DOHH2 (cell line): Measurements from ENCODE around the gene NEDD4L.

Experiments
- CTCF ChIP-seq: fragments of 200-600 bp; sonication (generic); IDR thresholded peaks from one replicate; pipeline ENCODE4 v1.5.1; 2014; ENCODE audit warnings: antibody characterized with exemption, mild to moderate bottlenecking, low read depth, low read length; ENCODE audit not compliant: poor library complexity, severe bottlenecking
- EZH2phosphoT487 ChIP-seq: fragments of 200-600 bp; sonication (generic); IDR thresholded peaks from 2 replicates; pipeline ENCODE4 v1.6.1; 2017; ENCODE audit warnings: borderline replicate concordance, mild to moderate bottlenecking, antibody characterized with exemption, low read length, moderate library complexity, mixed read lengths

GRCh38 chr18:58290116-58290695 is 246.2 kb downstream of the NEDD4L start:
- TF ChIP-seq CTCF = no peak
- no peak for TF ChIP-seq EZH2phosphoT487
